Caco-2 (cell line): Measurements from ENCODE around the gene GDF11. TPM values are rescaled to one million over a fixed set of nuclear protein-coding genes. Genes with fewer than 3 reads are reported as not detected.

Source experiments
- BruUV-seq: library from RNA; stranded (reverse); fragments of 400-500 nt; replicated peaks from 2 replicates; lab custom pipeline; 2021; lab: Mats Ljungman, UMichigan
- CTCF ChIA-PET: fragments of 300-600 bp; sonication (Branson Sonifier 250); formaldehyde crosslinking; loops from one replicate; lab custom pipeline; 2022; ENCODE audit warnings: antibody characterized with exemption; lab: Charles Lee
- POLR2A ChIA-PET: fragments of 300-600 bp; sonication (Branson Sonifier 250); formaldehyde crosslinking; loops from one replicate; lab custom pipeline; 2022; ENCODE audit warnings: antibody characterized with exemption; lab: Charles Lee
- DNase-seq, 2 experiments: peaks; one replicate each; pipeline versions ENCODE4 v3.0.0 to v3.0.0-alpha.2; 2020 to 2022
- H3K27me3 ChIP-seq: replicated peaks from 2 replicates; pipeline ENCODE4 v1.6.0; 2011; ENCODE audit warnings: low read length; ENCODE audit not compliant: control insufficient read depth, insufficient read depth
- H3K36me3 ChIP-seq: 2 replicates; pipeline ENCODE4 v1.5.1; 2011; ENCODE audit warnings: low read length; ENCODE audit not compliant: control insufficient read depth, insufficient read depth
- H3K4me1 ChIP-seq: fragments of 250-450 bp; sonication (Bioruptor Pico); 2 replicates; pipeline ENCODE4 v1.5.1; 2020; ENCODE audit warnings: mild to moderate bottlenecking
- H3K4me3 ChIP-seq: 2 replicates; pipeline ENCODE4 v1.5.1; 2011; ENCODE audit warnings: low read depth, mild to moderate bottlenecking, control low read depth, low read length
- H3K9me3 ChIP-seq: fragments of 250-450 bp; sonication (Bioruptor Pico); 2 replicates; pipeline ENCODE4 v1.5.1; 2020; ENCODE audit warnings: mild to moderate bottlenecking, moderate library complexity
- H3K27ac Mint-ChIP-seq: one replicate; pipeline ENCODE4 v1.8.0; 2022; ENCODE audit warnings: mixed read lengths; ENCODE audit not compliant: unreplicated experiment
- H3K27me3 Mint-ChIP-seq: one replicate; pipeline ENCODE4 v1.8.0; 2022; ENCODE audit warnings: mixed read lengths; ENCODE audit not compliant: insufficient read depth, unreplicated experiment
- H3K36me3 Mint-ChIP-seq: one replicate; pipeline ENCODE4 v1.8.0; 2022; ENCODE audit warnings: mild to moderate bottlenecking, mixed read lengths; ENCODE audit not compliant: insufficient read depth, unreplicated experiment
- H3K4me1 Mint-ChIP-seq: one replicate; pipeline ENCODE4 v1.8.0; 2022; ENCODE audit warnings: low read depth, mixed read lengths; ENCODE audit not compliant: unreplicated experiment
- H3K4me3 Mint-ChIP-seq: one replicate; pipeline ENCODE4 v1.8.0; 2022; ENCODE audit warnings: mild to moderate bottlenecking, moderate library complexity, mixed read lengths; ENCODE audit not compliant: unreplicated experiment
- H3K9me3 Mint-ChIP-seq: one replicate; pipeline ENCODE4 v1.8.0; 2022; ENCODE audit warnings: mixed read lengths; ENCODE audit not compliant: unreplicated experiment
- intact Hi-C: fragments of 100-400 bp; cut with micrococcal nuclease; formaldehyde crosslinking; loops from one replicate; pipeline ENCODE4 v1.10.0; 2022; ENCODE audit not compliant: unreplicated experiment
- total RNA-seq: library from RNA; stranded (reverse); gene quantifications from 2 replicates; pipeline ENCODE4 v1.2.3, GENCODE V29; 2022
- TF ChIP-seq, protein P1 (sequence below), 2 experiments: fragments of 200-600 bp in 1 of 2; IDR thresholded peaks; 1 replicate in 1 of 2; 2 replicates in 1 of 2; pipeline versions ENCODE4 v1.5.1 to v1.8.0; 2011 to 2022; ENCODE audit warnings: antibody characterized with exemption in 1 of 2, control low read depth in 1 of 2, inconsistent platforms in 1 of 2, low read depth in 1 of 2, low read length in 1 of 2, mild to moderate bottlenecking in 1 of 2, moderate library complexity in 1 of 2; ENCODE audit not compliant: insufficient read depth in 1 of 2, severe bottlenecking in 1 of 2, unreplicated experiment in 1 of 2

GDF11 gene
- total RNA-seq, 1 experiment from 2014 or later: 11.0 TPM

DNA sequence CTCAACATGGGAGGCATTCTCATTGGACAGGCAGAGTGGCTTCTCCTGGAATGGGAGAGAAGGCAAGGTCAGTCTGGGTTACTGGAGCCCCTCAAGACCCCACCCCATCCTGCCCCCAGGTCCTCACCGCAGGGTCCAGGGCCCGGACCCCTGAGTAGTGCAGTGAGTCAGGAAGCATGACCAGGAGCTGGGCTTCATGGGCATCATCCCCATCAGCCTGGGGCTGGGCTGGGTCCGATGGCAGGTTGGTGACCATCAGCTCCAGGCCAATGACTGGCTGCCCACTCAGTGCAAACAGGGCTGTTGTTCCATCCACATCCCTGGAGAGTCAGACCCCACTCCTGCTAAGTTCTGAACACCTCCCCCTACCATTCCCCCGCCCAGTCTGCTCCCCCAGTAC, 48.3 kb upstream of the GDF11 start:
- Mint-ChIP-seq H3K36me3 (no peaks in the 10 kb centered on the region), H3K27ac (no peak overlapping the region), H3K27me3 (no peaks in the 10 kb centered on the region), H3K4me1 (peaks cover 3% of the 10 kb centered on the region), H3K4me3 (no peak overlapping the region), H3K9me3 (no peaks in the 10 kb centered on the region)
- H3K4me3 ChIP-seq: no peak overlapping the region
- intact Hi-C loops: no loop called here
- CTCF ChIA-PET: interaction anchor here (2.5 kb wide), 1 partner anchor 13 kb away, joined by 10 read pairs; a partner anchor contains a TSS
- no TSS peak for BruUV-seq
- no peak for DNase-seq
- POLR2A ChIA-PET: no interaction called here
- no peaks in the 10 kb centered on the region for H3K4me1 ChIP-seq
- TF ChIP-seq, protein P1, sequence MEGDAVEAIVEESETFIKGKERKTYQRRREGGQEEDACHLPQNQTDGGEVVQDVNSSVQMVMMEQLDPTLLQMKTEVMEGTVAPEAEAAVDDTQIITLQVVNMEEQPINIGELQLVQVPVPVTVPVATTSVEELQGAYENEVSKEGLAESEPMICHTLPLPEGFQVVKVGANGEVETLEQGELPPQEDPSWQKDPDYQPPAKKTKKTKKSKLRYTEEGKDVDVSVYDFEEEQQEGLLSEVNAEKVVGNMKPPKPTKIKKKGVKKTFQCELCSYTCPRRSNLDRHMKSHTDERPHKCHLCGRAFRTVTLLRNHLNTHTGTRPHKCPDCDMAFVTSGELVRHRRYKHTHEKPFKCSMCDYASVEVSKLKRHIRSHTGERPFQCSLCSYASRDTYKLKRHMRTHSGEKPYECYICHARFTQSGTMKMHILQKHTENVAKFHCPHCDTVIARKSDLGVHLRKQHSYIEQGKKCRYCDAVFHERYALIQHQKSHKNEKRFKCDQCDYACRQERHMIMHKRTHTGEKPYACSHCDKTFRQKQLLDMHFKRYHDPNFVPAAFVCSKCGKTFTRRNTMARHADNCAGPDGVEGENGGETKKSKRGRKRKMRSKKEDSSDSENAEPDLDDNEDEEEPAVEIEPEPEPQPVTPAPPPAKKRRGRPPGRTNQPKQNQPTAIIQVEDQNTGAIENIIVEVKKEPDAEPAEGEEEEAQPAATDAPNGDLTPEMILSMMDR (IDR thresholded peaks at IDR 0.05; ENCODE audit: insufficient read depth in 1 of 2, low read depth in 1 of 2, low read length in 1 of 2, severe bottlenecking in 1 of 2, unreplicated experiment in 1 of 2): no peak
- no peaks in the 10 kb centered on the region; the same call in 1 of the 2 replicates for H3K36me3 ChIP-seq
- H3K9me3 ChIP-seq: no peaks in the 10 kb centered on the region
- no peaks in the 10 kb centered on the region for H3K27me3 ChIP-seq

- BruUV-seq: no TSS peak
- Histone ChIP-seq H3K27me3 (no peaks in the 10 kb centered on the region), H3K9me3 (no peaks in the 10 kb centered on the region), H3K4me1 (no peaks in the 10 kb centered on the region), H3K4me3 (no peak overlapping the region), H3K36me3 (no peaks in the 10 kb centered on the region; the same call in 1 of the 2 replicates)
- TF ChIP-seq, protein P1 (IDR thresholded peaks at IDR 0.05; ENCODE audit: insufficient read depth in 1 of 2, low read depth in 1 of 2, low read length in 1 of 2, severe bottlenecking in 1 of 2, unreplicated experiment in 1 of 2): no peak
- ChIA-PET POLR2A (no interaction called here), CTCF (interaction anchor here (1.7 to 2.5 kb wide), 2 partner anchors 11 to 14 kb away, joined by 4 to 10 read pairs; a partner anchor contains a TSS)
- intact Hi-C loops: no loop called here
- H3K36me3 Mint-ChIP-seq: no peaks in the 10 kb centered on the region
- no peaks in the 10 kb centered on the region for H3K9me3 Mint-ChIP-seq
- no peak overlapping the region for H3K4me3 Mint-ChIP-seq
- H3K27ac Mint-ChIP-seq: no peak overlapping the region
- no peaks in the 10 kb centered on the region for H3K27me3 Mint-ChIP-seq
- no peak for DNase-seq
- peaks cover 10% of the 10 kb centered on the region for H3K4me1 Mint-ChIP-seq
These were observed 47.6 kb upstream of the GDF11 start for GRCh38 chr12:55695349-55695748.

- CTCF ChIA-PET: interaction anchor here (1.7 to 2.5 kb wide), 2 partner anchors 10 to 15 kb away, joined by 4 to 10 read pairs; a partner anchor contains a TSS
- no peaks in the 10 kb centered on the region for H3K9me3 ChIP-seq
- no peak overlapping the region for H3K4me3 Mint-ChIP-seq
- POLR2A ChIA-PET: no interaction called here
- H3K36me3 ChIP-seq: no peaks in the 10 kb centered on the region; the same call in 1 of the 2 replicates
- no TSS peak for BruUV-seq
- no peak overlapping the region for H3K27ac Mint-ChIP-seq
- H3K4me3 ChIP-seq: no peak overlapping the region
- no peaks in the 10 kb centered on the region for H3K36me3 Mint-ChIP-seq
- H3K4me1 ChIP-seq: no peaks in the 10 kb centered on the region
- H3K9me3 Mint-ChIP-seq: no peaks in the 10 kb centered on the region
- intact Hi-C loops: no loop called here
- no peak for DNase-seq
- H3K27me3 ChIP-seq: no peaks in the 10 kb centered on the region
- no peaks in the 10 kb centered on the region for H3K27me3 Mint-ChIP-seq
- H3K4me1 Mint-ChIP-seq: peaks cover 10% of the 10 kb centered on the region
- TF ChIP-seq, protein P1 (IDR thresholded peaks at IDR 0.05; ENCODE audit: insufficient read depth in 1 of 2, low read depth in 1 of 2, low read length in 1 of 2, severe bottlenecking in 1 of 2, unreplicated experiment in 1 of 2): no peak
These were observed 46.8 kb upstream of the GDF11 start for GRCh38 chr12:55696141-55696540.
